Myocyte (in vitro differentiated cells): ENCODE measurements around the gene CCM2L. TPM values are rescaled to one million over a fixed set of nuclear protein-coding genes. Genes with fewer than 3 reads are reported as not detected.

Experiments used
- DNase-seq: peaks from one replicate; pipeline ENCODE4 v3.0.0-alpha.2; 2012; ENCODE audit warnings: low read depth
- total RNA-seq: library from RNA; depleted of rRNA; stranded (reverse); fragments of >200 nt; gene quantifications from 2 replicates; pipeline ENCODE4 v1.2.3, GENCODE V29; 2014

CCM2L gene
- total RNA-seq, 1 donor from 2014 or later, result not detected

DNA sequence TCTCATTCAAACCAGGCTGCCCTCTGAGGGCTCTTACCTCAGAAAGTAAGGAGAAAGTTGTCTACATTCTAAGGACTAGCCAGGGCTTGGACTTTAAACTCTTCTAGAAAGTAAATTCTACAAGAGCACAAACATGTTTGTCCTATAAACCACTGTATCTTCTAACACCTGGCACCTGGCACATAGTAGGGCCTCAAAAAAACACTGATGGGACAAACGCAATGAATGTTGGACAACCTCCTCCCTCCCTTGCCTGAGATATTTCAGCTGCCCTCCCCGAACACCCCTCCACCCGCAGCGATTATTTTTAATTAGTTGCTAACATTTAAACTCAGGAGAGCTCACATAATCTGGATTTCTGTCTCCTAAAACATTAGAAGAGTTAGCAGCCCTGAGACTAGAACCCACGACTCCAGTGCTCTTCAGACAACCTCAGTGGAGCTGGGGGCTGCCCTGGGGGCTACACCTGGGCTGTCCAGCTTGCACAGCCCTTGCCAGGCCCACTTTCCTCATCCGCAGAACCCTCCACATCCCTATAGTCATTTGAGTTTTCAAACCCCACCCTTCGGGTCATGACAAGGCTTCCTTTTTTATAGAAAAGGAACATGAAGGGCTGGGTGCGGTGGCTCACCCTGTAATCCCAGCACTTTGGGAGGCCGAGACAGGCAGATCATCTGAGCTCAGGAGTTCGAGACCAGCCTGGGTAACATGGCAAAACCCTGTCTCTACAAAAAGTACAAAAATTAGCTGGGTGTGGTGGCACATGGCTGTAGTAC lies 46.7 kb downstream of the CCM2L start:
- DNase-seq, result no peak

DNA sequence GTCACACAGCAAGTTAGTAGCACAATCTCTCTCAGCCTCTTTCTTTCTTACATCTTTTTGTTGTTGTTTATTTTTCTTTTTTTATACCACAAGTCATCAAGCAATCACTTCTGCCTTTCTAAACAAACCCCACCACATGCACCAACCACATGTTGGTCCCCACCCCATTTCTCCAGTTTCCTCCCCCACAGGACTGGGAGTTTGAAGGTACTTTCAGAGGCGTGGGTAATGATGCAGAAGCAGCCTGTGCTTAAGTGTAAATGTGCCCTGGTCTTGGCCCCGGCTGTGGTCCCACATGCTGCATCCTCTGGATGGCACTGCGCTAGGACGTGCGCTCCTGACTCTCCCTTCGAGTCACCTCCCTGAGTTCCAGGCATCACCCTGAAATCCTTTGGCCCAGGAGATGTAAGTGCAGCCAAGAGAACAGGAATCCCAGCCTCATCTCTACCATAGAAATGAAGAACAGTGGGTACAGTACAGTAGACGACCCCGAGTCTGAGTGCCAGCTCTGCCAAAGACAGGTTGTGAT lies 47.5 kb downstream of the CCM2L start:
- DNase-seq, result no peak

DNA sequence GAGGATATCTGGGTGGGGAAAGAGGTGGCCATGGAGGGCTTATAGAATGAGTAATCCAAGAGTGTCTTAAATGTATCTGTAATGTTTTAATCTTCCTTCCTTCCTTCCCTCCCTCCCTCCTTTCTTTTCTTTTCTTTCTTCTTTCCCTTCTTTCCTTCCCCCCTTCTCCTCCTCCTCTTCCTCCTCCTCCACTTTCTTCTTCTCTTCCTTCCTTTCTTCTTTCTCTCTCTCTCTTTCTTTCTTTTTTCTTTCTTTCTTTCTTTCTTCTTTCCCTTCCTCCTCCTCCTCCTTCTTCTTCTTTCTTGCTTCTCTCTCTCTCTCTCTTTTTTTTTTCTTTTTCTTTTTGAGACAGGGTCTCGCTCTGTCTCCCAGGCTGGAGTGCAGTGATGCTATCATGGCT lies 49.0 kb downstream of the CCM2L start:
- DNase-seq, result no peak

DNA sequence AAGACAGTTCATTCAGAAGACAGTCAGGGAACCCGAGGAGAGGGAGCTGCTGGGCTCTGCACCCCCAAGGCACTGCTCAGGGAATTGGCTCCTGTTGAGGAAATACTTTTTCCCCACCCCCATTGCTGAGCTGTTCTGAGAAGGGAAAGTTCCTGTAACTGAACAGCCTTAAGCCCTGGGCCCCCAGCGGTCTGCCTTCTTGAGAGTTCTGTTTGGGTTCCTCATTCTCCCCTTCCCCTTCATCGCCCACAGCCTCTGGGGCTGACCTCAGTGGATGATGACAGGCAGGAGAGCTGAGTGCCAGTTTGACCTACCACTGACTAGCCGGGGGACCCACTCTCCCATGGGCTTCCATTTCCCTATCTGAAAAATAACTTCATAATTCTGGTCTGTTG lies 52.5 kb downstream of the CCM2L start:
- DNase-seq, result no peak

GRCh38 chr20:32063695-32064094 lies 53.5 kb downstream of the CCM2L start:
- no peak for DNase-seq

DNA sequence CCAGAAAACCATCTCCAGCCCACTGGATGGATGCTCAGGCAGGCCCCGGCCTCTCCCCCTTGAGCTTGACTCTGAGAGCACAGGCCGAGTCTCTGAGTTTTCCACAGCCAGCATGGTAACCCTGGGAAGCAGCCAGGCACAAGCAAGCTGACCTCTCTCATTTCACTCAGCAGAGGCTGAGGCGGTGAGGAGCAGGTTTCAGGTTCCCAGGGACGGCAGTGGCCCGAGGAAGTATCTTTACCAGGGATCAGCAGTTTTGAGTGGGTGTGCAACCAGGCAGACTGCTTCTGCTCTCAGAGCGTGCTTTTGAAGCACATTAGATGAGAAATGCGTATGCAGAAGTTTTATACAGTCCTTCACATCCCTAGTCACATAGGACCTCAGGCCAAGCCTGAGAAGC lies 54.4 kb downstream of the CCM2L start:
- DNase-seq, result no peak

- DNase-seq, result peak; percentile 76
Observed at GRCh38 chr20:32067234-32067821, 57.1 kb downstream of the CCM2L start.

GRCh38 chr20:32068174-32068573 lies 57.9 kb downstream of the CCM2L start:
- no peak for DNase-seq

DNA sequence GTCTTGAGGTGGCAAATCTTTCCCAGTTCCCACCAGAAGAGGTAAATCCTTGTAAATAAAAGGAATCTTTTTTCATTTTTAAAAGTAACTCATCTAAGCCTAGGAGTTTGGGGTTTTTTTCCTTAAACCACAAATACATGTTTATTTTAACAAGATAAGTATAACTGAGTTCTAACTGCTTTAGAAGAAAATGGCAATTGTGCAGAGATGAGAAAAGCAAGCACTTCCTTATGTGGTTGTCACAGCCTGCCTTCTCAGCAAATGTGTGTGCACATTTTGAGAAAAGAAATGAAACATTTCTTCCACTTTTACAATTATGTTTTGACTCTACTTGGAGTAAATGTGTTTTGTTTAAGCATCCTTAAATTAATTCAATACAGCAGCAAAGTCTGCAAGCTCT lies 59.5 kb downstream of the CCM2L start:
- DNase-seq, result no peak

- no peak for DNase-seq
Observed at GRCh38 chr20:32070282-32070681, 60.0 kb downstream of the CCM2L start.

DNA sequence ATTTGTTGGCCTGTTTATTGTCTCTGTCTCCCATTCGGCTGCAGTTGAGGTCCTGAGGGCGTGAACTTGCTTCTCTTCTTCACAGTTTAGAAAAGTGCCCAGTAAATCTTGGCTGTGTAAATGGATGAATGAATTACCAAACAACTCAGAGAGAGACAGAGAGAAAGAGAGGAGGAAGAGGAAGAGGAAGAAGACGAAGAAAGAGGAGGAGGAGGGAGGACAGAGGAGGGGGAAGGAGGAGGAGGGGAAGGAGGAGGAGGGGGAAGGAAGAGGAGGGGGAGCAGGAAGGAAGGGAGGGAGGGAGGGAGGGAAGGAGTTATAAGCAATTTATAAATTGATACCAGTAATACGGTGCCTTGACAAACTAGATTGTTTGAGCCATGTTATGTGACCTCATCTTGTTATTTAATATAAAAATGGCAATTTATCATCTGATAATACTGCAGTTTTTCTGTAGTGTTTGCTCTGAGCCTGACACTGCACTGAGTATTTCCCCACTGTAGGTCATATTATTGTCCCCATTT lies 60.5 kb downstream of the CCM2L start:
- no peak for DNase-seq

- no peak for DNase-seq
Observed at GRCh38 chr20:32071395-32072167, 61.3 kb downstream of the CCM2L start.

GRCh38 chr20:32072168-32072750 lies 62.0 kb downstream of the CCM2L start:
- DNase-seq, result no peak

- DNase-seq, result no peak
Observed at GRCh38 chr20:32075534-32075933, 65.3 kb downstream of the CCM2L start.

GRCh38 chr20:32077190-32077589 lies 67.0 kb downstream of the CCM2L start:
- DNase-seq, result no peak

DNA sequence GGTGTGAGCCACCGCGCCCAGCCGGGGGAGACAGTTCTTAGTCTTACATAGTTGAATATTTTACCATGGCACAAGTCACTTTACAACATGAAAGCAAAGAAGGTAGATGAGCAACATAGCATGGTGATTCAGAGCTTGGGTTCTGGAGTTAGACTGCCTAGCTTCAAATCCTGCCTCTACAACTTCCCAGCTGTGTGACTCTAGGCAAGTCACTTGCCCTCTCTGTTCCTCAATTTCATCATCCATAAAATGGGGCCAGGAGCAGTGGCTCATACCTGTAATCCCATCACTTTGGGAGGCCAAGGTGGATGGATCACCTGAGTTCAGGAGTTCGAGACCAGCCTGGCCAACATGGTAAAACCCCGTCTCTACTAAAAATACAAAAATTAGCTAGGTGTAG lies 68.1 kb downstream of the CCM2L start:
- DNase-seq, result no peak

- DNase-seq, result no peak
Observed at GRCh38 chr20:32078791-32079190, 68.6 kb downstream of the CCM2L start.

DNA sequence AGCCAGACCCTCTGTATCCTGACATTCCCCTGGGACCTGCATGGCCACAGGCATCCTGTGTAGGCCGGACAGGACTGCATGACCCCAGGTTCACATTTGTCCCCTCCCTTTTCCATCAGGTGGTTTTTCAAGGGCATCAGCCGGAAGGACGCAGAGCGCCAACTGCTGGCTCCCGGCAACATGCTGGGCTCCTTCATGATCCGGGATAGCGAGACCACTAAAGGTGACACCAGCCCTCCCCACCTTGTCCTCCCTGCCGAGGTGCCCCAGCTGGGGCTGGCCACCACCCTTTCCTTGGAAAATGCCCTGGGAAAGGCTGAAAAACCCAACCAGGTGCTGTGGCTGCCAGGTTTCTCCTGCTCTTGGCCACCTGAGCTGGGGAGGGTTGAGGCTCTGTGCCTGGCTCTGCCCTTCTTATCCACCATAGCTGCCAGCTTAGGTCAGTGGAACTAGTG lies 69.4 kb downstream of the CCM2L start:
- no peak for DNase-seq

DNA sequence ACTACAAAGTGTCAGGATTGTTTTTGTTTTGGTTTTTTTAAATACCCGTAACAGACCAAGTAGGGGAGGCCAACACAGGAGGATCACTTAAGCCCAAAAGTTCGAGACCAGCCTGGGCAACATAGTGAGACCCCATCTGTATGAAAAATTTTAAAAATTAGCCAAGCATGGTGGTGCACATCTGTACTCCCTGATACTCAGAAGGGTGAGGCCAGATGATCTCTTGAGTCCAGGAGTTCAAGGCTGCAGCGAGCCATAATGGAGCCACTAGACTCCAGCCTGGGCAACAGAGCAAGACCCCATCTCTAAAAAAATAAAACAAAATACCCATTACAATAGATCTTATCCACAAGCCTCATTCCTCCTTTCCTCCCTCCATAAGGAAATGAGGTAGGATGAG lies 70.5 kb downstream of the CCM2L start:
- no peak for DNase-seq
